Neural cell (in vitro differentiated cells): Measurements from ENCODE around the gene TRAPPC1.

ENCODE experiments used
- CTCF ChIP-seq: fragments of 450-650 bp; IDR thresholded peaks from 2 replicates; pipeline ENCODE4 v1.5.1; 2014; ENCODE audit warnings: antibody characterized with exemption, mild to moderate bottlenecking, moderate library complexity; ENCODE audit not compliant: poor library complexity, severe bottlenecking
- EP300 ChIP-seq: fragments of 450-650 bp; conservative IDR thresholded peaks from 2 replicates; pipeline ENCODE4 v1.6.1; 2014; ENCODE audit warnings: antibody characterized with exemption, mild to moderate bottlenecking, moderate library complexity; ENCODE audit not compliant: poor library complexity, severe bottlenecking
- EZH2 ChIP-seq: fragments of 200-600, 300-800 bp; shearing (Covaris generic), sonication (generic); IDR thresholded peaks from 2 replicates; pipeline ENCODE4 v1.6.1; 2014; ENCODE audit warnings: antibody characterized with exemption, low read length, borderline replicate concordance, mild to moderate bottlenecking; ENCODE audit not compliant: insufficient read depth, poor library complexity, severe bottlenecking
- POLR2AphosphoS5 ChIP-seq: IDR thresholded peaks from 2 replicates; pipeline ENCODE4 v1.6.1; 2012
- REST ChIP-seq: IDR thresholded peaks from 2 replicates; pipeline ENCODE4 v1.6.1; 2012; ENCODE audit warnings: borderline replicate concordance

GRCh38 chr17:7909089-7909488 is 22.7 kb downstream of the TRAPPC1 start:
- no peak for TF ChIP-seq POLR2AphosphoS5
- TF ChIP-seq CTCF: no peak
- TF ChIP-seq EP300: no peak
- TF ChIP-seq REST: no peak
- TF ChIP-seq EZH2: no peak
